ENCODE measurements around the gene CMSS1.

GRCh38 chr3:99795573-99795972, 22.1 kb upstream of the CMSS1 start:
- TF ChIP-seq POLR2A (IDR thresholded peaks at IDR 0.05) (no peak), POLR2AphosphoS5 (IDR thresholded peaks at IDR 0.05) (no peak)
